Measurements from ENCODE around the gene TMEM259.

Gene TMEM259

GRCh38 chr19:1016647-1017114, 4.2 kb downstream of the TMEM259 start:
- DNase-seq (ENCODE audit: low spot score) = no peak

- DNase-seq (ENCODE audit: low spot score) = no peak
Measured at GRCh38 chr19:1015782-1016646, 4.9 kb downstream of the TMEM259 start.

- DNase-seq (ENCODE audit: low spot score) = no peak
Measured at GRCh38 chr19:1015061-1015781, 5.7 kb downstream of the TMEM259 start.

DNA sequence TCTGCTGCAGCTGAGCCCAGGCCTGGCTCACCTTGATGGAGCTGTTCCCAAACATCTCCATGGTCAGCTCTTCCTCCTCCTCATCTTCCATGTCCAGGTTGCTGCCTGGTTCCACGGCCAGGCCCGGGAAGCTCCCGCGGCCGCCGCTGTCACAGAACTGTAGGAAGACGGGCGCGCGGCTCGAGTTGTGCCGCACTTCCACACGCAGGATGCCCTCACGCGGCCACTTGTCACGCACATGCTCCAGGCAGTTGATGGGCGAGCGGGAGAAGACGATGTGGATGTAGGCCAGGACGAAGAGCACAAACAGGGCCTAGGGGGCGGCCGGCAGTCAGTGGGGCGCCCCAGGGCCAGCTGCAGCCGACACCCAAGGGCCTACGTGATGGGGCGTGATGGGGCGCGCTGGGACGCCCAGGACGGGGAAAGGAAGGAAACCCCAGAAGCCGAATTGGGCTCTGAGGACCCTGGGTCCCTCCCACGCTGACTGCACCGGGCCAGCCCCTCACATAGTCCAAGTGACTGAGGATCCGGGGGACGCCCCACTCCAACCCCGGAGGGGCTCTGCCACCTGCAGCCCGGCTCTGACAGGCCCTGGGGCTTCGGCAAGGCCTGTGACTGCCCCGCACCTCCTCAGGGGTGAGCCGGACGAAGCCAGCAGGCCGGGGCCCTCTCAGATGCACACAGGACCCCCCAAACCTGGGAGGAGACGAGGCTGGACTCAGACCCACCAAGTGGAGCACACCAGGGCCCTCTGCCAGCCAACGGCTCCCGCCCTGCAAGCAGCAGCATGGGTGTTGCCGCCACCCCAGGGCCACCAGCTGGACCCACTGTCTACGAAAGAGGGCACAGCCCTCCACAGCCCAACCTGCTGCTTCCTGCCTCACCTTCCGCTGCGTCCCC, 6.5 kb downstream of the TMEM259 start:
- no peak for DNase-seq (ENCODE audit: low spot score)

DNA sequence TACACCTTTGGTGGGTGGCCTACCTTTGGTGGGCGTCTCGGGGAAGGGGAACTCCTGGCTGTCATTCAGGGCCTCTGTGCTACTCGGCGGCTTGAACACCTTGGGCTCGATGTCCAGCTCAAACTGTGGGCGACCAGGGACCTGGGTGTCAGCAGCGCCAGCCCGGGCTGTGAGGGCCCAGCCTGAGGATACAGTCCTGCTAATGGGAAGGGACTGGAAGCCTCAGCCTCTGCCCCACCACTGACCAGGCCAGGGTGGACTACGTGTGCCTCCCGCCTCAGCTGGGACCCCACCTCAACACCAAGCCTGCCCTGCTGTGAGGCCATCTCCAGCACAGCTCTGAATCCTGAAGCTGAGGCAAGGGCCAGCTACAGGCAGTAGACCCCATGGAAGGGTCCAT, 7.7 kb downstream of the TMEM259 start:
- DNase-seq (ENCODE audit: low spot score) = no peak

DNA sequence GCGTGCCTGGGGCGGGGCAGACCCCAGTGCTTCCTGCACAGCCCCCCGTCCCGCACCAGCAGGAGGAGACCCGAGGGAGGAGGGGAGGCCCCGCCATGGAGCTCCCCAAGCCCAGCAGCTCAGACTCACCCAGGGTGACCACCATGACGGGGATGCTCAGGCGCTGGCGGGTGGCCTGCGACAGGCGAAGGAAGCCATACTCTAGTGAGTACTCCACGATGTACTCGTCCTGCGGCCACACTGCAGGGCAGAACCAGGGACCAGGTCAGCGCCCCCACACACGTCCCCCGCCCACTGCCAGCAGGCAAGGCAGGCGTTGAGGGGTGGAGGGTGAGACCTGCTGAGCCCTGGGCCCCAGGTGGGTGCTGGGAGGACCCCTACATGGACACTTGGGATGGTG, 8.6 kb downstream of the TMEM259 start:
- DNase-seq (ENCODE audit: low spot score) = no peak

DNA sequence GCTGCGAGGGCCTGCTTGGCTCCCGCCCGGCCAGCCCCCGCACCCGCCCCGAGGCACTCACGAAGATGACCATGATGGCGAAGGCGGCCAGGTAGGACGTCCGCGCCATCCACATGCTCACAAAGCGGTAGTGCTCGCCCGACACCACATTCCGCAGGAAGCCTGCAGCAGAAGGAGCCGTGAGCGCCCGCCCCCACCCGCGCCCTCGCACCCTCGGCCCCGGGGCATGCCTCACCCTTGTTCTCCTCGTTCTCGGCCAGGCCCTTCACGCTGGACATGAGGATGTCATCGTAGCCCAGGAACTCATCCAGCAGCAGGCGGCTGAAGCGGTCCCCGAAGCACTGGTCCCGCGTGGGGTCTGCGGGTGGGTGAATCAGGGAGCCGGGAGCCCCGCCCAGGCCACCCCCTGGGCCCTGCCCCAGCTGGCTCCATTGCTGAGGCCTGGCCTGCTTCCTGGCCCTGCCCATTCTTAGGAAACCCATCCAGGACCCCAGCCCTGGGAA, 9.0 kb downstream of the TMEM259 start:
- no peak for DNase-seq (ENCODE audit: low spot score)

GRCh38 chr19:1010586-1011510, 10.1 kb downstream of the TMEM259 start:
- DNase-seq (ENCODE audit: low spot score) = no peak

DNA sequence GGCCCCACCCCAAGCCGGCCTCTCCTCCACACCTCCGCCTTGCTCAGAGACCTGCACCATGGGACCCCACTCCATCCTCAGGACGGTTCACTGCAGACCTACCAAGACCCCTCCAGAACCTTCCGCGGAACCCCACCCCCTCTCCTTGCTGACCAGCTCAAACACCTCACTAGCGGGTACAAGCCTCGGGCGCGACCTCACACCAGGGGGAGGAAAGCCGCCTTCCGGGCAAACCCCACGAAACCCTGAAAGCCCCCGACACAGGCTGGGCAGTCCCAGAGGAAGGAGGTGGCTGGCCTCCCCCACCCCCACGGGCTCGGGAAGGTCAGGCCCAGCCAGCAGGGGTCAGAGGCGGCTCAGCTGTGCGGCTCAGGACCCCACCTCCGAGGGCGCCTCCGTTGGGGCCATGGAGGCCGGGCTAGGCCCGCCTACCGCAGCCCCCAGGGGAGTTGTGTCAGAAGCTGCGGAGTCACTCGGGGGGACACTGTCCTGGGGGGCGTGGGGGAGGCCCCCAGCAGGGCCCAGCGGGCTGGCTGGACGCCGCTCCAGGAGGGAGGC, 10.9 kb downstream of the TMEM259 start:
- DNase-seq (ENCODE audit: low spot score) = no peak

- no peak for DNase-seq (ENCODE audit: low spot score)
Measured at GRCh38 chr19:1009041-1009980, 11.6 kb downstream of the TMEM259 start.

- no peak for DNase-seq (ENCODE audit: low spot score)
Measured at GRCh38 chr19:1008268-1009040, 12.5 kb downstream of the TMEM259 start.

GRCh38 chr19:1007399-1008251, 13.3 kb downstream of the TMEM259 start:
- no peak for DNase-seq (ENCODE audit: low spot score)

GRCh38 chr19:1006711-1007398, 14.1 kb downstream of the TMEM259 start:
- DNase-seq (ENCODE audit: low spot score) = no peak

DNA sequence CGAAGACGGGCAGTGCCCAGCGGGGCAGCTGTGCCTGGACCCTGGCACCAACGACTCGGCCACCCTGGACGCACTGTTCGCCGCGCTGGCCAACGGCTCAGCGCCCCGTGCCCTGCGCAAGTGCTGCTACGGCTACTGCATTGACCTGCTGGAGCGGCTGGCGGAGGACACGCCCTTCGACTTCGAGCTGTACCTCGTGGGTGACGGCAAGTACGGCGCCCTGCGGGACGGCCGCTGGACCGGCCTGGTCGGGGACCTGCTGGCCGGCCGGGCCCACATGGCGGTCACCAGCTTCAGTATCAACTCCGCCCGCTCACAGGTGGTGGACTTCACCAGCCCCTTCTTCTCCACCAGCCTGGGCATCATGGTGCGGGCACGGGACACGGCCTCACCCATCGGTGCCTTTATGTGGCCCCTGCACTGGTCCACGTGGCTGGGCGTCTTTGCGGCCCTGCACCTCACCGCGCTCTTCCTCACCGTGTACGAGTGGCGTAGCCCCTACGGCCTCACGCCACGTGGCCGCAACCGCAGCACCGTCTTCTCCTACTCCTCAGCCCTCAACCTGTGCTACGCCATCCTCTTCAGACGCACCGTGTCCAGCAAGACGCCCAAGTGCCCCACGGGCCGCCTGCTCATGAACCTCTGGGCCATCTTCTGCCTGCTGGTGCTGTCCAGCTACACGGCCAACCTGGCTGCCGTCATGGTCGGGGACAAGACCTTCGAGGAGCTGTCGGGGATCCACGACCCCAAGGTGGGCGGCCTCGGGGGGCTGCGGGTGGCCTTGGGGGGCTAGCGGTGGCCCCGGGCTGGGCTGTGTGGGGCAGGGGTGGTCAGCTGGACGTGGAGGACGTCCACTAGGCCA, 15.9 kb downstream of the TMEM259 start:
- no peak for DNase-seq (ENCODE audit: low spot score)

GRCh38 chr19:1004204-1004802, 16.6 kb downstream of the TMEM259 start:
- DNase-seq (ENCODE audit: low spot score) = no peak

GRCh38 chr19:1003283-1003682, 17.6 kb downstream of the TMEM259 start:
- no peak for DNase-seq (ENCODE audit: low spot score)
